D721Med (cell line): Measurements from ENCODE around the gene ADAMTS17.

Experiments
- DNase-seq: peaks from one replicate; pipeline ENCODE4 v3.0.0; 2011; ENCODE audit warnings: low spot score; ENCODE audit not compliant: insufficient read length
- FAIRE-seq: peaks from 2 replicates; lab custom pipeline; 2011; peaks lifted over from hg19 to GRCh38; lab: Jason Lieb, UNC
- TF ChIP-seq, protein P1 (sequence below): IDR thresholded peaks from 2 replicates; pipeline ENCODE4 v1.5.1; 2012; ENCODE audit warnings: mild to moderate bottlenecking, control low read depth; ENCODE audit not compliant: insufficient read depth; ENCODE audit errors: missing control alignments

Gene ADAMTS17

DNA sequence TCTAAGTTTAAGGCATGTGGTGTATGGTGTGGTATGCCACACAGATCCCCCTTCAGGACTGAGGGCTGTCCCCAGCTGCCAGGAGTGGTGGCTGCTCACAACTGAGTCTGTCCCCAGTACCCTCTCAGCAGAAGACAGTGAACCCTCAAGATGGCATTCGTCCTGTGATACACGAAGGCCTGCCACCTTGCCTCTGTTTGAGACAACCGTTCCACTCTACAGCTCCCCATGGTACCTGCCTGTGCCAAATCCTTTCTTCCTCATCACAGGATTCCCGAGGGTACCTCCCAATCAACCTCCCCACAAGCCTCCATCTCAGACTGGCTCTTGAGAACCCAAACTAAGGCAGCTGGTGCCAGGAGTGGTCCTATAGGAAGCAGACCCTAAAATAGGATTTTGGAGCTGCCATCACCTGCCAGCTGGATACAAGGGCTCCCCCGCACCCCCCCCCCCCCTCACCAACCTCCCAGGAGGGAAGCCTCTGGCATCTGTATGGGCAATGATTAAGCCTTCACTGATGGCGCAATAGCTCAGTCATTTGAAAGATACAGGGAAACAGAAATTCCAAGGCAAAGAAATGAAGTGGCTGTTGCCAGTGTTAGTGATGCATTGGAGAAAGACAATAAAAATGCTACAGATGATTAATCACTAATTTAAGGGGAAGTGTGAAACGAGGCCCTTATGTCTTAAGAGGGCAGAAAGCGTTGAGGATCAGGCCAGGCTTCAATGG is 378.5 kb downstream of the ADAMTS17 start:
- DNase-seq (no peak), FAIRE-seq (no peak)
- TF ChIP-seq, protein P1, sequence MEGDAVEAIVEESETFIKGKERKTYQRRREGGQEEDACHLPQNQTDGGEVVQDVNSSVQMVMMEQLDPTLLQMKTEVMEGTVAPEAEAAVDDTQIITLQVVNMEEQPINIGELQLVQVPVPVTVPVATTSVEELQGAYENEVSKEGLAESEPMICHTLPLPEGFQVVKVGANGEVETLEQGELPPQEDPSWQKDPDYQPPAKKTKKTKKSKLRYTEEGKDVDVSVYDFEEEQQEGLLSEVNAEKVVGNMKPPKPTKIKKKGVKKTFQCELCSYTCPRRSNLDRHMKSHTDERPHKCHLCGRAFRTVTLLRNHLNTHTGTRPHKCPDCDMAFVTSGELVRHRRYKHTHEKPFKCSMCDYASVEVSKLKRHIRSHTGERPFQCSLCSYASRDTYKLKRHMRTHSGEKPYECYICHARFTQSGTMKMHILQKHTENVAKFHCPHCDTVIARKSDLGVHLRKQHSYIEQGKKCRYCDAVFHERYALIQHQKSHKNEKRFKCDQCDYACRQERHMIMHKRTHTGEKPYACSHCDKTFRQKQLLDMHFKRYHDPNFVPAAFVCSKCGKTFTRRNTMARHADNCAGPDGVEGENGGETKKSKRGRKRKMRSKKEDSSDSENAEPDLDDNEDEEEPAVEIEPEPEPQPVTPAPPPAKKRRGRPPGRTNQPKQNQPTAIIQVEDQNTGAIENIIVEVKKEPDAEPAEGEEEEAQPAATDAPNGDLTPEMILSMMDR: no peak

DNA sequence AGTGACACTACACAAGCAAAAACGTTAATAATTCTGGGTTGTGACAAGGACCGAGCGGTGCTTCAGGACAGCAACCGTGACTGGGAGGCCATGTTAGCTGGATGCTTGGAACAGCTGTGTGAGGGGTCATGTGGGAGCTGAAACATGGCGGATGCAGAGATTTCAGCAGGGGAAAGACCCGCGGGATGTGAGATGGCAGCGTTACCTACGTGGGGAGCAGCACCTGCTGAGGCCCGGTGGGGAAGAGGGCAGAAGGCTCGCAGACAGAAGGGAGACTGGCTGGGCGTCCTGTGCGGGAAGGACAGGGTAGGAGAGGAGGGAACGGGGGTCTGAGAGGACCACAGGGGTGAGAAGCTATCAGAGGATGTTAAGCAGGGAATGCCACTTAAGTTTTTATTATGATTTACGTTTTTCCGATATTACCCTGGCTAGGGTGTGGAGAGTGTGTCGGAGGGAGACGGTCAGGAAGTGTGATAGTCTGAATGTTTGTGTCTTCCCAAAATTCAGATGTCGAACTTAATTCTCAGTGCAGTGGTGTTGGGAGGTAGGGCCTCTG is 379.7 kb downstream of the ADAMTS17 start:
- no peak for FAIRE-seq
- DNase-seq: no peak
- TF ChIP-seq, protein P1: no peak

DNA sequence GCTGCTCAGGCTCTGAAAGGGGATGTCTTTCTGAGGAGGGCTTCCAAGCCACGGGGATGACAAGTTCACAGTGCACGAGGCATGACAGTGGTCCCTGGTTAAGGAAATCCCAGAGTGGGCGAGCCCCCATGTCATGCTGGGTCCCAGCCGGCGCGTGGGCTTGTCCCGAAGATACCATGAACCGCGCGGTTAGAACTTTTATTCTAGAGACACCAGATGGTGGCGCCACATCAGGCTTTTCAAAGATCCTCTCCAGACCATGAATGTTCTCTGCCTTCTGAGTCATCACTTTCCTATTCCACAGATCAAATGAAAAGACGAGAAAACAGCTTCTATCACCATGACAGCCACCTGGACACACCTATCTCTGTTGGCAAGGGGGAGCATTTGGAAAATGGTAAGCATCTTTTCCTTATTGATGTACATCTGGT is 380.7 kb downstream of the ADAMTS17 start:
- no peak for FAIRE-seq
- TF ChIP-seq, protein P1: no peak
- DNase-seq: no peak

DNA sequence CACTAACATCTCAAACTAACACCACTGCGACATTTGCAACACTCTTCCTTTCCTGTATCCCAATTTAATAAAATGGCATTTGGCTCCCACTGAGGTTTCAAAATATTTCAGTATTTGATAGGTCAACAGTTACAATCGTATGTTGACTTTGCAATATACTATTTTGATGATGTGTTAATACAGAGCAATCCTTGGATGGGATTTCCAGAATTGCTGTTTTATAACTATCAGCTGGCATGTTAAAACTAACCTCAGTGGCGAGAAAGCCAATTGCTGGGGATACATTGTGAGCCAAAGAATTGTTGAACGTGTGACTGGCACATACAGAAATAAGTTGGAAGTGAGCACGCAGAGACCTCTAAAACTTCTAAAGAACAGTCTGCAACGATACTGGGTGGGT is 382.4 kb downstream of the ADAMTS17 start:
- FAIRE-seq: no peak
- DNase-seq: no peak
- TF ChIP-seq, protein P1: no peak

DNA sequence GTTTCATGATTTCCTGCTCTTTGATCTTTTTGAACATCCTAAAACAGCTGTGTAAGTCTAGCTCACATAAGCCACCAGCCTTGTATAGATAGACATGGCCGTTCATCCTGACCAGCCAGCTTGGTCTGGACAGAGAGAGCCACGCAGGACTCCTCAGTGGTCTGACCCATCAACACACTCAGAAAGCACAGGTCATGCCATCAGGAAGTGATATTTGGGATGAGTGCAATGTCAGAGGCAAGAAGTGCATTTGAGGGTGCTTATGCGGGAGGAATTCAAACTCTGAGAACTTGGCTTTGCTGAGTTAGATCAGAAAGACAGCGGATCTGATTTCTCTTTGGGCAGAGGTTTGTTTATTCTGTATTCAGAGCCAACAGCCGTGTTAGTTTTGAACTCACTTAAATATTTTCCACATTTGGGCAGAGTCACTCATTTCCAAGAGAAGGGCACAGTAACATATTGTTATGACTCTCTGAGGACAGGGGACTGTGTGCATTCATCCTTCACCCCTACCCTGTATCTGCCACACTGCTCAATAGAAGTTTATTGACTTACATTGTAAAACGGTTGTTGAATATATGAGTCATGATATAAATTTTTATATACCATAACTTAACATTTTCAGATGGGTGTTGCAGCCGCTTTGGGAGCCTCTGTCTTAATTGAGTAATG is 383.2 kb downstream of the ADAMTS17 start:
- FAIRE-seq: no peak
- no peak for DNase-seq
- TF ChIP-seq, protein P1: no peak

DNA sequence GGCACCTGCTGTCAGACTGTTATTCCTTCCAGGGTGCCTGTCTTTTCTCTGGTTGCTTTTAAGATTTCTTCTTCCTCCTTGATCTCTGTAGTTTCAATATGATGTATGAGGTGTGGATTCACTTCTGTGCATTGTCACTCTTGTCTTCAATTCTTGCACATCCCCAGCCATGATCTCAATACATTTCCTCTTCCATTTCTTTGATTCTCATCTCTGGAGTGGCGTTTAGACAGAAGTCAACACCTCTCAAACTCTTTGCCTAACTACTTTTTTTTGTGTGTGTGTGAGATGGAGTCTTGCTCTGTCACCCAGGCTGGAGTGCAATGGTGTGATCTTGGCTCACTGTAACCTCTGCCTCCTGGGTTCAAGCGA is 384.1 kb downstream of the ADAMTS17 start:
- DNase-seq (no peak), FAIRE-seq (no peak)
- TF ChIP-seq, protein P1: no peak
